ENCODE measurements around the gene NME3. TPM values are rescaled to one million over a fixed set of nuclear protein-coding genes. Genes with fewer than 3 reads are reported as not detected.
A peak's percentile ranks its signal among the peaks of the same experiment; 100 is the strongest.

Gene NME3
- total and polyA plus RNA-seq, 10 of the 15 experiments (the other 5 are each of a cell fraction or from before 2014, with no cell fraction given): 0.61 to 55.5 (median 26.5) TPM

DNA sequence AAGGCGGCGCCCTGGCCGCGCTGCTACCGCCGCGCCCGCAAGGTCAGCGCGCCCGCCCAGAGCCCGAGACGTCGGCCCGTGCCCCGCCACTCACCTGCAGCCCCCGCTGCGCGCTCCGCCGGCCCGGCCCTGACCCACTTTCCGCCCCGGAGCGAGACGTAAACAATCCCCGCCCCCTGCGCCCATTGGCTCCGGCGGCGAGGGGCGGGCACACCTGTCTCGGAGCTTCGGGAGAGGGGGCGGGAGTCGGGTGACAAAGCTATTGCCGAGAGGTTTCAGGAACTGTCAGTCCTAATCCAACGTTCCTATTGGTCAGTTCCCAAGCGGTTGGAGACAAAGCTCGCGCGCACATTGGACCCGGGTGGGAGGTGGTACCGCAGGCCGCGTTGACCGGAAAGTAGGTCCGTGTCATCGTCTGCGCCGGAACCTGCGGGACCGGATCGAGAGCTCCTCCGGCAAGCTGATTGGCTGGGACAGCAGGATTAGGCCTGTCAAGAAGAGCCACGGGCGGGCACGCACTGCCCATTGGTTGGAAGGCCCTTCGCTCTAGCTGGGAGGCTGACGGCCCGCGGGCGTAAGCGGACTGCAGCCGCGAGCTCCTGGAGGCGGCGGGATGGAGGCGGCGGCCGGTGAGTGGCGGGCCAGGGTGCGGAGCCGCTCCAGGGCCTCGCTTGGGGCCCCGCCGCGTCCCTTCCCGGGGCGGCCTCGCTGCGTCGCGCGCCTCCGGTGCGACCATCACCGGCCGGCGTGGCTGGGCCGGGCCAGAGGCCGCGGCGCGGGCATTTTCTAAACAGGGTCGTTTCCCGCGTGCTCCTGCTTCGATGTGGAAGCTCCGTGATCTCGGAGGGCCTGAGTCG lies 11.3 kb upstream of the NME3 start, which contains the start of the genes NUBP2 and SPSB3 (continued):
- TF ChIP-seq ATF7 (IDR thresholded peaks at IDR 0.05; ENCODE audit: low read depth) (peak; percentile 71), ETV6 (conservative IDR thresholded peaks at IDR 0.05 in 1 of 2, IDR thresholded peaks at IDR 0.05 in 1 of 2; ENCODE audit: borderline replicate concordance in 1 of 2, low read depth in 1 of 2) (no peak), SIX5 (IDR thresholded peaks at IDR 0.05; ENCODE audit: low read depth, low read length, severe bottlenecking) (peak; percentile 46), TBL1XR1 (IDR thresholded peaks at IDR 0.05; ENCODE audit: low read depth, low read length) (no peak), CHD2 (IDR thresholded peaks at IDR 0.05; ENCODE audit: borderline replicate concordance, low read depth, low read length) (peak; percentile 98), CBFB (IDR thresholded peaks at IDR 0.05; ENCODE audit: low read depth) (peak; percentile 28; the same call in 1 of the 2 replicates), HDGF (IDR thresholded peaks at IDR 0.05) (peak; percentile 90), LARP7 (IDR thresholded peaks at IDR 0.05) (peak; percentile 96)
- TF ChIP-seq, protein P1, sequence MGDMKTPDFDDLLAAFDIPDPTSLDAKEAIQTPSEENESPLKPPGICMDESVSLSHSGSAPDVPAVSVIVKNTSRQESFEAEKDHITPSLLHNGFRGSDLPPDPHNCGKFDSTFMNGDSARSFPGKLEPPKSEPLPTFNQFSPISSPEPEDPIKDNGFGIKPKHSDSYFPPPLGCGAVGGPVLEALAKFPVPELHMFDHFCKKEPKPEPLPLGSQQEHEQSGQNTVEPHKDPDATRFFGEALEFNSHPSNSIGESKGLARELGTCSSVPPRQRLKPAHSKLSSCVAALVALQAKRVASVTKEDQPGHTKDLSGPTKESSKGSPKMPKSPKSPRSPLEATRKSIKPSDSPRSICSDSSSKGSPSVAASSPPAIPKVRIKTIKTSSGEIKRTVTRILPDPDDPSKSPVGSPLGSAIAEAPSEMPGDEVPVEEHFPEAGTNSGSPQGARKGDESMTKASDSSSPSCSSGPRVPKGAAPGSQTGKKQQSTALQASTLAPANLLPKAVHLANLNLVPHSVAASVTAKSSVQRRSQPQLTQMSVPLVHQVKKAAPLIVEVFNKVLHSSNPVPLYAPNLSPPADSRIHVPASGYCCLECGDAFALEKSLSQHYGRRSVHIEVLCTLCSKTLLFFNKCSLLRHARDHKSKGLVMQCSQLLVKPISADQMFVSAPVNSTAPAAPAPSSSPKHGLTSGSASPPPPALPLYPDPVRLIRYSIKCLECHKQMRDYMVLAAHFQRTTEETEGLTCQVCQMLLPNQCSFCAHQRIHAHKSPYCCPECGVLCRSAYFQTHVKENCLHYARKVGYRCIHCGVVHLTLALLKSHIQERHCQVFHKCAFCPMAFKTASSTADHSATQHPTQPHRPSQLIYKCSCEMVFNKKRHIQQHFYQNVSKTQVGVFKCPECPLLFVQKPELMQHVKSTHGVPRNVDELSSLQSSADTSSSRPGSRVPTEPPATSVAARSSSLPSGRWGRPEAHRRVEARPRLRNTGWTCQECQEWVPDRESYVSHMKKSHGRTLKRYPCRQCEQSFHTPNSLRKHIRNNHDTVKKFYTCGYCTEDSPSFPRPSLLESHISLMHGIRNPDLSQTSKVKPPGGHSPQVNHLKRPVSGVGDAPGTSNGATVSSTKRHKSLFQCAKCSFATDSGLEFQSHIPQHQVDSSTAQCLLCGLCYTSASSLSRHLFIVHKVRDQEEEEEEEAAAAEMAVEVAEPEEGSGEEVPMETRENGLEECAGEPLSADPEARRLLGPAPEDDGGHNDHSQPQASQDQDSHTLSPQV (IDR thresholded peaks at IDR 0.05): peak; percentile 51; the same call in 1 of the 2 replicates
- TF ChIP-seq, protein P2, sequence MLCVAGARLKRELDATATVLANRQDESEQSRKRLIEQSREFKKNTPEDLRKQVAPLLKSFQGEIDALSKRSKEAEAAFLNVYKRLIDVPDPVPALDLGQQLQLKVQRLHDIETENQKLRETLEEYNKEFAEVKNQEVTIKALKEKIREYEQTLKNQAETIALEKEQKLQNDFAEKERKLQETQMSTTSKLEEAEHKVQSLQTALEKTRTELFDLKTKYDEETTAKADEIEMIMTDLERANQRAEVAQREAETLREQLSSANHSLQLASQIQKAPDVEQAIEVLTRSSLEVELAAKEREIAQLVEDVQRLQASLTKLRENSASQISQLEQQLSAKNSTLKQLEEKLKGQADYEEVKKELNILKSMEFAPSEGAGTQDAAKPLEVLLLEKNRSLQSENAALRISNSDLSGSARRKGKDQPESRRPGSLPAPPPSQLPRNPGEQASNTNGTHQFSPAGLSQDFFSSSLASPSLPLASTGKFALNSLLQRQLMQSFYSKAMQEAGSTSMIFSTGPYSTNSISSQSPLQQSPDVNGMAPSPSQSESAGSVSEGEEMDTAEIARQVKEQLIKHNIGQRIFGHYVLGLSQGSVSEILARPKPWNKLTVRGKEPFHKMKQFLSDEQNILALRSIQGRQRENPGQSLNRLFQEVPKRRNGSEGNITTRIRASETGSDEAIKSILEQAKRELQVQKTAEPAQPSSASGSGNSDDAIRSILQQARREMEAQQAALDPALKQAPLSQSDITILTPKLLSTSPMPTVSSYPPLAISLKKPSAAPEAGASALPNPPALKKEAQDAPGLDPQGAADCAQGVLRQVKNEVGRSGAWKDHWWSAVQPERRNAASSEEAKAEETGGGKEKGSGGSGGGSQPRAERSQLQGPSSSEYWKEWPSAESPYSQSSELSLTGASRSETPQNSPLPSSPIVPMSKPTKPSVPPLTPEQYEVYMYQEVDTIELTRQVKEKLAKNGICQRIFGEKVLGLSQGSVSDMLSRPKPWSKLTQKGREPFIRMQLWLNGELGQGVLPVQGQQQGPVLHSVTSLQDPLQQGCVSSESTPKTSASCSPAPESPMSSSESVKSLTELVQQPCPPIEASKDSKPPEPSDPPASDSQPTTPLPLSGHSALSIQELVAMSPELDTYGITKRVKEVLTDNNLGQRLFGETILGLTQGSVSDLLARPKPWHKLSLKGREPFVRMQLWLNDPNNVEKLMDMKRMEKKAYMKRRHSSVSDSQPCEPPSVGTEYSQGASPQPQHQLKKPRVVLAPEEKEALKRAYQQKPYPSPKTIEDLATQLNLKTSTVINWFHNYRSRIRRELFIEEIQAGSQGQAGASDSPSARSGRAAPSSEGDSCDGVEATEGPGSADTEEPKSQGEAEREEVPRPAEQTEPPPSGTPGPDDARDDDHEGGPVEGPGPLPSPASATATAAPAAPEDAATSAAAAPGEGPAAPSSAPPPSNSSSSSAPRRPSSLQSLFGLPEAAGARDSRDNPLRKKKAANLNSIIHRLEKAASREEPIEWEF (IDR thresholded peaks at IDR 0.05; ENCODE audit: insufficient replicate concordance, low read depth, low read length): no peak
- TF ChIP-seq, protein P3, sequence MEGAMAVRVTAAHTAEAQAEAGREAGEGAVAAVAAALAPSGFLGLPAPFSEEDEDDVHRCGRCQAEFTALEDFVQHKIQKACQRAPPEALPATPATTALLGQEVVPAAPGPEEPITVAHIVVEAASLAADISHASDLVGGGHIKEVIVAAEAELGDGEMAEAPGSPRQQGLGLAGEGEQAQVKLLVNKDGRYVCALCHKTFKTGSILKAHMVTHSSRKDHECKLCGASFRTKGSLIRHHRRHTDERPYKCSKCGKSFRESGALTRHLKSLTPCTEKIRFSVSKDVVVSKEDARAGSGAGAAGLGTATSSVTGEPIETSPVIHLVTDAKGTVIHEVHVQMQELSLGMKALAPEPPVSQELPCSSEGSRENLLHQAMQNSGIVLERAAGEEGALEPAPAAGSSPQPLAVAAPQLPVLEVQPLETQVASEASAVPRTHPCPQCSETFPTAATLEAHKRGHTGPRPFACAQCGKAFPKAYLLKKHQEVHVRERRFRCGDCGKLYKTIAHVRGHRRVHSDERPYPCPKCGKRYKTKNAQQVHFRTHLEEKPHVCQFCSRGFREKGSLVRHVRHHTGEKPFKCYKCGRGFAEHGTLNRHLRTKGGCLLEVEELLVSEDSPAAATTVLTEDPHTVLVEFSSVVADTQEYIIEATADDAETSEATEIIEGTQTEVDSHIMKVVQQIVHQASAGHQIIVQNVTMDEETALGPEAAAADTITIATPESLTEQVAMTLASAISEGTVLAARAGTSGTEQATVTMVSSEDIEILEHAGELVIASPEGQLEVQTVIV (IDR thresholded peaks at IDR 0.05; ENCODE audit: borderline replicate concordance, partially characterized antibody): peak; percentile 75
- TF ChIP-seq, protein P4, sequence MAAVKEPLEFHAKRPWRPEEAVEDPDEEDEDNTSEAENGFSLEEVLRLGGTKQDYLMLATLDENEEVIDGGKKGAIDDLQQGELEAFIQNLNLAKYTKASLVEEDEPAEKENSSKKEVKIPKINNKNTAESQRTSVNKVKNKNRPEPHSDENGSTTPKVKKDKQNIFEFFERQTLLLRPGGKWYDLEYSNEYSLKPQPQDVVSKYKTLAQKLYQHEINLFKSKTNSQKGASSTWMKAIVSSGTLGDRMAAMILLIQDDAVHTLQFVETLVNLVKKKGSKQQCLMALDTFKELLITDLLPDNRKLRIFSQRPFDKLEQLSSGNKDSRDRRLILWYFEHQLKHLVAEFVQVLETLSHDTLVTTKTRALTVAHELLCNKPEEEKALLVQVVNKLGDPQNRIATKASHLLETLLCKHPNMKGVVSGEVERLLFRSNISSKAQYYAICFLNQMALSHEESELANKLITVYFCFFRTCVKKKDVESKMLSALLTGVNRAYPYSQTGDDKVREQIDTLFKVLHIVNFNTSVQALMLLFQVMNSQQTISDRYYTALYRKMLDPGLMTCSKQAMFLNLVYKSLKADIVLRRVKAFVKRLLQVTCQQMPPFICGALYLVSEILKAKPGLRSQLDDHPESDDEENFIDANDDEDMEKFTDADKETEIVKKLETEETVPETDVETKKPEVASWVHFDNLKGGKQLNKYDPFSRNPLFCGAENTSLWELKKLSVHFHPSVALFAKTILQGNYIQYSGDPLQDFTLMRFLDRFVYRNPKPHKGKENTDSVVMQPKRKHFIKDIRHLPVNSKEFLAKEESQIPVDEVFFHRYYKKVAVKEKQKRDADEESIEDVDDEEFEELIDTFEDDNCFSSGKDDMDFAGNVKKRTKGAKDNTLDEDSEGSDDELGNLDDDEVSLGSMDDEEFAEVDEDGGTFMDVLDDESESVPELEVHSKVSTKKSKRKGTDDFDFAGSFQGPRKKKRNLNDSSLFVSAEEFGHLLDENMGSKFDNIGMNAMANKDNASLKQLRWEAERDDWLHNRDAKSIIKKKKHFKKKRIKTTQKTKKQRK (IDR thresholded peaks at IDR 0.05; ENCODE audit: low read depth, low read length): peak; percentile 94

Measured in GM12878 (cell line).